ENCODE data around the gene PIEZO1.

PIEZO1 gene

DNA sequence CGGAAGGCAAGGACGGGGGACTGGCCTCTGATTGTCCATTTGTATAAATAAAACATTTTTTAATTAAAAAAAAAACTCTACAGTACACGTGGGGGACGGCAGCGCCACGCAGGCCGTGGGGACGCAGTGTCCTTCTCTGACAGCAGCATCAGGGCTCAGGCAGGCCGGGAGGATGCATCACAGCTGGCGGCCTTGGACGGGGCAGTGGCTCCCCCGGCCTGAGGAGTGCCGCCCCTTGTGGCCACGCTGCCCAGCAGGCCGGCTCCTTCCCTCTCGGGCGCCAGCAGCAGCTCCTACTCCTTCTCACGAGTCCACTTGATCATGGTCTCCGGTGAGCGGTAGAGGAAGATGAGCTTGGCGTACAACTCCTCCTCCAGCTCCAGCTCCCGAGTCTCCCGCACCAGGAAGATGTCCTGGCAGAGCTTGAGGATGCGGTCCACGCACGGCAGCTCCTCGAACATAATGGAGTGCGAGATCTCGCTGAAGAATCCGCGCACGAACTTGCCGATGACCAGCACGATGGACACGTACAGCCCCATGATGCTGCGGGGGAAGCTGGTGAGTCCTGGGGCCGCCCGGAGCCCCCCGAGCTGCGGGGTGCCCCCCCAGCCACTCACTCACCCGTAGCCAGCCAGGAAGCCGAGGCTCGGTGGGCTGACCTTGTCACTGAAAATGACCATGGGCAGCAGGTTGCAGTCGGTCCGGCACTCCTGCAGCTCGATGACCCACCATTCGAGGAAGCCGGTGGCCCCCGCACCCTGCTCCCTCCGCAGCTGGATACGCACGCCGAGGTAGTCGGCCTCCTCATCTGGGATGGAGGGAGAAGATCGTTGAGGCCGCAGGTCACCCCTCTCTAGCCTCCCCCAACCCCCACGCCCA, 69.5 kb downstream of the PIEZO1 start:
- peaks cover 9% of the 10 kb centered on the region for H3K4me1 ChIP-seq (ENCODE audit: control insufficient read depth, insufficient read depth, low read length)
- H3K9ac ChIP-seq (ENCODE audit: low read length) = no peak overlapping the region
- no peaks in the 10 kb centered on the region for H3K27me3 ChIP-seq (ENCODE audit: control insufficient read depth, insufficient read depth, low read length)
- H3K36me3 ChIP-seq (ENCODE audit: control insufficient read depth, insufficient read depth, low read length) = peaks cover 11% of the 10 kb centered on the region
- H3K4me3 ChIP-seq (ENCODE audit: low read length) = no peak overlapping the region
- H3K9me3 ChIP-seq (ENCODE audit: control insufficient read depth, low read length) = no peaks in the 10 kb centered on the region

DNA sequence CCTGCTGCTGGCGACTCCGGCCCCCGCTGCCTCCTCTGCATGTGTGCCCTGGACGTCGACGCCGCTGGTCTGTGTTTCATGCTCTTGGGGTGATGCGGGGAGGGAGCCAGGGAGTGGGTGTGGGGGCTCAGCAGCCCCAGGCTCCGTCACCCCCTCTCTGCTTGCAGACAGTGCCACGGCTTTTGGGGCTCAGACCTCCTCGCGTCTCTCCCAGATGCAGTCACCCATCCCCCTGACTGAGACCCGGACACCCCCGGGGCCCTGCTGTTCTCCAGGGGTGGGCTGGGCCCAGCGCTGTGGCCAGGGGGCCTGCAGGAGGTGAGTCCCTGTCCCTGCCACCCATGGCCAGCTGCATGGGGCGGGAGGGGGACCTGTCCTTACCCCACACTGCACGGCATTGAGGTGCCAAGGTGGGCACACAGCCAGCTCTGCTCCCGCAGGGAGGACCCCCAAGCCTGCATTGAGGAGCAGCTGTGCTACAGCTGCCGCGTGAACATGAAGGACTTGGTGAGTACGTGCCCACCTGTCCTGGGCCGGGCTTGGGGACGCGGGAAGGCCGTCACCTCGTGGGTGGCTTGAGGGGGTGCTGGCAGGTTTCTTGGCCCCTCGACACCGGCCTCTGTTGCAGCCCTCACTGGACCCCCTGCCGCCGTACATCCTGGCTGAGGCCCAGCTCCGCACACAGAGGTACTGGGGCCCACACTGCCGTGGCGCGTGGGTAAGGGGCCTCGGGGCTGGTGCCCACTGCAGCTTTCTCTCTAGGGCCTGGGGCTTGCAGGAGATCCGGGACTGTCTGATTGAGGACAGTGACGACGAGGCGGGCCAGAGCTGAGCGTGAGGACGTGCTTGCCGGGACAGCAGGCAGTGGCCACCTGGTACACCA, 70.4 kb downstream of the PIEZO1 start:
- Histone ChIP-seq H3K36me3 (ENCODE audit: control insufficient read depth, insufficient read depth, low read length) (peaks cover 11% of the 10 kb centered on the region), H3K4me1 (ENCODE audit: control insufficient read depth, insufficient read depth, low read length) (peaks cover 9% of the 10 kb centered on the region)

DNA sequence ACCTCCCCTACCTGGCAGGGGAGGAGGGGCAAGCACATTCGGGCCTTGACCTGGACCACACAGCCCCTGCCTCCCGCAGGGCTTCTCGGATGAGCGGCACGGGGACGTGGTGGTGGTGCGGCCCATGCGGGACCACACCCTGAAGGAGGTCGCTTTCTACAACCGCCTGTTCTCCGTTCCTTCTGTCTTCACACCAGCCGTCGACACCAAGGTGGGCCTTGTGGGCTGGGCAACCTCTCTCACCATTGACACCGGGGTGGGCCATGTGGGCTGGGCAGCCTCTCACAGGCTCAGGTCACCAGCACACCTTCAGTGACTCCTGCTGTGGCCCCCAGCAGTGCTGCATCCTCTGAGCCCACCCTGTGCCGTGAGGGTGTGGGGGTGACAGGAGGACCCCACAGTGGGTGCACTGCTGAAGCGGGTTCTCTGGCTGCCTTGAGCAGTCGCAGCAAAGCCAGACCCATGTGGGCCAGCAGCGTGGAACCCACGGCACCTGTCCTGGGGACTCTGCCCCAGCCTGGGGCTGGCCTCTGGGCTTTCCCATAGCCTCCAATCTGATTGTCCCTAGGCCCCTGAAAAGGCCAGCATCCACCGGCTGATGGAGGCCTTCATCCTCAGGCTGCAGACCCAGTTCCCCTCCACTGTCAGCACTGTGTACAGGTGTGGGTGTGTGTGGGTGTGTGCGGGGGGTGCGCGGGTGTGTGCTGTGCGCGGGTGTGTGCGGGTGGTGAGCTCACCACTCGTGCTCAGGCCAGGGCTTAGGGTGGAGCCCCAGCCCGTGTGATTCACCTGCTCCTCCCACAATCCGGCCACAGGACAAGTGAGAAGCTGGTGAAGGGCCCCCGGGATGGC, 71.2 kb downstream of the PIEZO1 start:
- Histone ChIP-seq H3K9ac (ENCODE audit: low read length) (no peak overlapping the region), H3K4me3 (ENCODE audit: low read length) (no peak overlapping the region), H3K9me3 (ENCODE audit: control insufficient read depth, low read length) (no peaks in the 10 kb centered on the region), H3K4me1 (ENCODE audit: control insufficient read depth, insufficient read depth, low read length) (peaks cover 9% of the 10 kb centered on the region), H3K27me3 (ENCODE audit: control insufficient read depth, insufficient read depth, low read length) (no peaks in the 10 kb centered on the region), H3K36me3 (ENCODE audit: control insufficient read depth, insufficient read depth, low read length) (peaks cover 11% of the 10 kb centered on the region)

More for the DNA sequence above, 70.4 kb downstream of the PIEZO1 start:
- H3K27me3 ChIP-seq (ENCODE audit: control insufficient read depth, insufficient read depth, low read length) = no peaks in the 10 kb centered on the region
- no peak overlapping the region for H3K4me3 ChIP-seq (ENCODE audit: low read length)
- no peaks in the 10 kb centered on the region for H3K9me3 ChIP-seq (ENCODE audit: control insufficient read depth, low read length)
- no peak overlapping the region for H3K9ac ChIP-seq (ENCODE audit: low read length)

DNA sequence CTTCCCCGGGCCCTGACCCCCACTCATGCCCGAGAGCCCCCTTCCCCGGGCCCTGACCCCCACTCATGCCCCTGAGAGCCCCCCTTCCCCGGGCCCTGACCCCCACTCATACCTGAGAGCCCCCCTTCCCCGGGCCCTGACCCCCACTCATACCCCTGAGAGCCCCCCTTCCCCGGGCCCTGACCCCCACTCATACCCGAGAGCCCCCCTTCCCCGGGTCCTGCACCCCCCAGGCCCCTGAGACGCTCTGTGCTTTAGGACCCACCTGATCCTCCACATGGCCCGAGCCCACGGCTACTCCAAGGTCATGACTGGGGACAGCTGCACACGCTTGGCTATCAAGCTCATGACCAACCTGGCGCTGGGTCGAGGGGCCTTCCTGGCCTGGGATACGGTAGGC, 72.0 kb downstream of the PIEZO1 start:
- H3K4me1 ChIP-seq (ENCODE audit: control insufficient read depth, insufficient read depth, low read length) = peaks cover 9% of the 10 kb centered on the region
- H3K27me3 ChIP-seq (ENCODE audit: control insufficient read depth, insufficient read depth, low read length) = no peaks in the 10 kb centered on the region
- H3K36me3 ChIP-seq (ENCODE audit: control insufficient read depth, insufficient read depth, low read length) = peaks cover 11% of the 10 kb centered on the region
- H3K4me3 ChIP-seq (ENCODE audit: low read length) = no peak overlapping the region
- H3K9ac ChIP-seq (ENCODE audit: low read length) = no peak overlapping the region
- no peaks in the 10 kb centered on the region for H3K9me3 ChIP-seq (ENCODE audit: control insufficient read depth, low read length)

DNA sequence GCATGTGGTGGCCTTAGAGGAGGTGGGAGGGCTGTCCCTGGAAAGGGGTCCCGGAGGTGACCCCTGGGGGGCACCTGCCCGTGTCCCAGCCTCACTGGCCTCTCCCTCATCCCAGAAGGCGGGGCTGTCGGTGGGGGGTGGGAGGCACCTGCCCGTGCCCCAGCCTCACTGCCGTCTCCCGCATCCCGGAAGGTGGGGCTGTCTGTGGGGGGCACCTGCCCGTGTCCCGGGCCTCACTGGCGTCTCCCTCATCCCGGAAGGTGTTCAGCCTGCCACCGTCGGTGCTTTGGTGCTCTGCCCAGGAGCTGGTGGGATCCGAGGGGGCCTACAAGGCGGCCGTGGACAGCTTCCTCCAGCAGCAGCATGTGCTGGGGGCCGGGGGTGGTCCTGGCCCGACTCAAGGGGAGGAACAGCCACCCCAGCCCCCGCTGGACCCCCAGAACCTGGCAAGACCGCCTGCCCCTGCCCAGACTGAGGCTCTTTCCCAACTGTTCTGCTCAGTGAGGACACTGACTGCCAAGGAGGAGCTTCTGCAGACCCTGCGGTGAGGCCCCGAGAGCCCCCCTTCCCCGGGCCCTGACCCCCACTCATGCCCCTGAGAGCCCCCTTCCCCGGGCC, 72.5 kb downstream of the PIEZO1 start:
- H3K4me3 ChIP-seq (ENCODE audit: low read length) = no peak overlapping the region
- no peaks in the 10 kb centered on the region for H3K27me3 ChIP-seq (ENCODE audit: control insufficient read depth, insufficient read depth, low read length)
- H3K36me3 ChIP-seq (ENCODE audit: control insufficient read depth, insufficient read depth, low read length) = peaks cover 11% of the 10 kb centered on the region
- peaks cover 12% of the 10 kb centered on the region for H3K4me1 ChIP-seq (ENCODE audit: control insufficient read depth, insufficient read depth, low read length)
- no peak overlapping the region for H3K9ac ChIP-seq (ENCODE audit: low read length)
- H3K9me3 ChIP-seq (ENCODE audit: control insufficient read depth, low read length) = no peaks in the 10 kb centered on the region

DNA sequence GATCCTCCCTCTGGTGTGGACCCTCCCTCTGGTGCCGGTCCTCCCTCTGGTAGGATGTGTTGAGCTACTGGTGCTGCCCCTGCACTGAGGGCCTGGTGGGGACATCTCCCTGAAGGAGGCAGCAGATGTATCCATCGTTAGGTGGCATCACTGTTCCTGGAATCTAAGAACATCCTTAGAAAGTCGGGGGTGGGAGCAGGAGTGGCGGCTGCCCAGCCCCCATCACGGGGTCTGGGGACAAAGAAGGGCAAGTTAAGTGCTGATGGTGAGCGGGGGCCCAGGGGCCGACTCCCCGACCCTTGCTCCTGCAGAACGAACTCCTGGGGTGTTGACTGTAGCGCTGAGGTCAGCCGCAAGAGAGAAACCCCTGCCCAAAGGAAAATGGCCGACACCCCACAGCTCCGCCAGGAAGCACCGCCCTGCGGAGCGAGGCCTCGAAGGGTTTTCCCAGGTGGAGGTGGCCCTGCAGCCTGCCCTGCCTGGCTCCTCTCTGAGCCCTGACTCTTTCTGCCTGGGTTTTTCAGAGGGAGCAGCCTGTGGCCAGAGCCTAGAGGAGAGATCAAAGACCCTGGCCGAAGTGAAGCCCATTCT, 73.2 kb downstream of the PIEZO1 start:
- Histone ChIP-seq H3K4me3 (ENCODE audit: low read length) (no peak overlapping the region), H3K9me3 (ENCODE audit: control insufficient read depth, low read length) (no peaks in the 10 kb centered on the region), H3K36me3 (ENCODE audit: control insufficient read depth, insufficient read depth, low read length) (peaks cover 8% of the 10 kb centered on the region), H3K9ac (ENCODE audit: low read length) (no peak overlapping the region), H3K4me1 (ENCODE audit: control insufficient read depth, insufficient read depth, low read length) (peaks cover 18% of the 10 kb centered on the region), H3K27me3 (ENCODE audit: control insufficient read depth, insufficient read depth, low read length) (no peaks in the 10 kb centered on the region)

DNA sequence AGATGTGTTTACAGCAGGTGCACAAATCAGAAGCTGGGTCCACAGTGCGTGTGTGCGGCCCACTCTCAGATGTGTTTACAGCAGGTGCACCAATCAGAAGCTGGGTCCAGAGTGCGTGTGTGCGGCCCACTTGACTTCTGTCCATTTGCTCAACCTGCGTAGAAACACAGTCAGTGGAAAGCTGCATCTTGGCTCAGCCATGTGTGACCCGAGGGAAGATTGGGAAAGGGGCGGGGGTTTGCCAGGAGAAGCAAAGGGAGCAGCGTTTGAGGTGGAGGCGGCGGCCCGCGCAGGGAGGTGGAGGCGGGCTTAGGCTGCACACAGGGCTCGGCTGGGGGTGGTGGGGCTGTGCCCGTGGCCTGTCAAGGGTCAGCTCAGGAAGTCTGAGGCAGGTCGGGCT, 74.5 kb downstream of the PIEZO1 start:
- Histone ChIP-seq H3K4me3 (ENCODE audit: low read length) (no peak overlapping the region), H3K27me3 (ENCODE audit: control insufficient read depth, insufficient read depth, low read length) (no peaks in the 10 kb centered on the region), H3K4me1 (ENCODE audit: control insufficient read depth, insufficient read depth, low read length) (peaks cover 21% of the 10 kb centered on the region), H3K36me3 (ENCODE audit: control insufficient read depth, insufficient read depth, low read length) (no peaks in the 10 kb centered on the region), H3K9ac (ENCODE audit: low read length) (no peak overlapping the region), H3K9me3 (ENCODE audit: control insufficient read depth, low read length) (no peaks in the 10 kb centered on the region)

DNA sequence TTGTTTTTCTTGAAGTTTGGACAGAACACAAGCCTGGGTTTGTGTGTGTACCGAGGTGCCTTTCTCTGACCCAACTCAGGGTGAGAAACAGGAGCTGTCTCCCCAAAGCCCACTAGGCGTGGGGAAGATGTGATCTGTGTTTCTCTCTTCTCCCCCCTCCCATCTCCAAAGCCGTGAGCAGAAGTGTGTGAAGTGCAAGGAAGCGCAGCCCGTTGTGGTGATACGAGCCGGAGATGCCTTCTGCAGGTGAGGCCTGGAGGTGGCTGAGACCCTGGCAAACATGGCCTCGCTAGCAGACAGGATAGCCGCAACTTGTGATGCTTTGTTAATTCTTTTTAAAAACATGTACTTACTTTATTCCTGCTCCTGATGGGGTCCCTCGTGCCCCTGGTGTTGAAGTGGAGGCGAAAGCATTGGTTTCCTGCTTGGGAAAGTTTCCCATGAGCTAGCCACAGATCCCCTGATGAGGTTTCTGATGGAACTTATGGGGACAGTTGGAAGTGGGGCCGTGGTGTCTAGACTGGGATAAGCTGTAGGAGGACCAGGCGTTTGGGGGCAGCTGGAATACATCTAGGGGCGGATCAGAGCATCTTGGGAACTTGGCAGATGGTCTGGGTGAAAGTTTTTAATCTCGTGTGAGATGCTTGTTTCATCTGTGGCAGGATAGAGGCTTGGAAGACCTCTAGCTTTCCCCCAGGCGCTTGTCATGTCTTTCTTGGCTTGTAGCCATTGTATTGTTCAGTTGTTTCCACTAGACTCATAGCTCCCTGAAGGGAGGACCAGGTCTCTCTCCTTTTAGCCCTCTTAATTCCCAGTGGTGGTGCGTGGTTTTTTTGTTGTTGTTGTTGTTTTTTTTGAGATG, 77.8 kb downstream of the PIEZO1 start:
- Histone ChIP-seq H3K9ac (ENCODE audit: low read length) (peak overlapping the region; percentile 79), H3K27me3 (ENCODE audit: control insufficient read depth, insufficient read depth, low read length) (no peaks in the 10 kb centered on the region), H3K9me3 (ENCODE audit: control insufficient read depth, low read length) (no peaks in the 10 kb centered on the region), H3K36me3 (ENCODE audit: control insufficient read depth, insufficient read depth, low read length) (no peaks in the 10 kb centered on the region), H3K4me1 (ENCODE audit: control insufficient read depth, insufficient read depth, low read length) (peaks cover 20% of the 10 kb centered on the region), H3K4me3 (ENCODE audit: low read length) (peak overlapping the region; percentile 88)

DNA sequence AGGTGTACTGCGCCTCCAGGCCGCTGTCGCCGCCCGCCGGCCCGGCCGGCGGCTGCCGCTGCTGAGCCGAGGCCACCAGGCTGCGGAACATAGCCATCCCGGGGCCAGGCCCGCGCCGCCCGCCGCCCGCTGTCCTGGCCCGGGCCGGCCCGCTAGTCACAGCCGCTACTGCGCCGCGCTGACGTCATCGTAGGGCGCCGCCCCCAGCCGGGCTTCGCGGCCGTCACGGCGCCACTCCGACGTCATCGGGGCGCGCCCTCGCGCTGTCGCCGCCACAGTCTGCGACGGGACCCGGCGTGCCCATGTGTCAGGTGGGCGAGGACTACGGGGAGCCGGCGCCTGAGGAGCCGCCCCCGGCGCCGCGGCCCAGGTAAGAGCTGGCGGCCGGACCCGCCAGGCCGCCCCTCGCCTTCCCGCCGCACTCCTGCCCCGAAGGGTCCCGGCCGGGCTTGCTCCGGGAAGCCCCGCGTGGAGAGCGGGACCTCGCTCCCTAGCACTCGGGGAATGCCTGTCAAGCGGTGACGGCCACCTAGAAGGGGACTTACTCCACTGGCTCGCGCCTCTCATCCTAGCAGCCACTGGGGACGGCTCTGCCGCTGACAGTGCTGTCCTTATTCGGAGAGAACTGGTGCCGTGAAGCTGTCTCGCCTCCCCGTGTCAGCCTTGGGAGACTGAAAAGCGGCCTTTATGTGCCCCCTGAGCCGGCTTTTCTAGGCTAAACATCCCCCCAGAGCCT, 78.6 kb downstream of the PIEZO1 start, which contains the start of the genes CTU2 and RNF166:
Gene CTU2 (plus strand): TSS at position 275 of the 736 bp plus-strand sequence. CDS start 28 bp downstream, at position 303.
Gene RNF166 (minus strand): TSS at position 180 of the 736 bp plus-strand sequence. CDS start 83 bp downstream, at position 97.
- peak within 1 kb of the TSS; percentile 79 for H3K9ac ChIP-seq (ENCODE audit: low read length)
- no peaks in the 10 kb centered on the region for H3K36me3 ChIP-seq (ENCODE audit: control insufficient read depth, insufficient read depth, low read length)
- H3K9me3 ChIP-seq (ENCODE audit: control insufficient read depth, low read length) = no peaks in the 10 kb centered on the region
- H3K4me1 ChIP-seq (ENCODE audit: control insufficient read depth, insufficient read depth, low read length) = peaks cover 20% of the 10 kb centered on the region
- H3K27me3 ChIP-seq (ENCODE audit: control insufficient read depth, insufficient read depth, low read length) = no peaks in the 10 kb centered on the region
- H3K4me3 ChIP-seq (ENCODE audit: low read length) = peak within 1 kb of the TSS; percentile 88

DNA sequence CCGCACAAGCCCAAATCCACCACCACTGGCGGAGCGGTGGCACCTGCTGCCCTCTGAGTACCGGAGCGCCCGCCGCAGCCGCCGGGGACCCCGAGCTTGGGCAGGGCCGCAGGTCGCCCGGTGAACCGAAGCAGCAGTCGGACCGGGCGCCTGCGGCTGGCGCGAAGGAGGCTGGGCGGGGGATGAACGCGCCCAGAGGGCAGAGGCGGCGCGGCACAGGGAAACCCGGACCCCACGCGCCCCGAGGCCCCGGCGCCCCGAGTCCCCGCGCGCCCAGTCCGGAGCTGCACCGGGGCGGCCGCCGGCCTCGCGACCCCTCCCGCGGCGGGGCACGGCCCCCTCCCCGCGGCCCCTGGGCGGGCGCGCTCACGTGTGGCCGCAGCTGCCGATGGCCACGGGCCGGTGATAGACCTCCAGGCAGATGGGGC, 79.2 kb downstream of the PIEZO1 start:
- H3K4me1 ChIP-seq (ENCODE audit: control insufficient read depth, insufficient read depth, low read length) = peaks cover 20% of the 10 kb centered on the region
- peak overlapping the region; percentile 88 for H3K4me3 ChIP-seq (ENCODE audit: low read length)
- H3K27me3 ChIP-seq (ENCODE audit: control insufficient read depth, insufficient read depth, low read length) = no peaks in the 10 kb centered on the region
- H3K9me3 ChIP-seq (ENCODE audit: control insufficient read depth, low read length) = no peaks in the 10 kb centered on the region
- peak overlapping the region; percentile 79 for H3K9ac ChIP-seq (ENCODE audit: low read length)
- H3K36me3 ChIP-seq (ENCODE audit: control insufficient read depth, insufficient read depth, low read length) = no peaks in the 10 kb centered on the region

Measured in mucosa of stomach (tissue), 1 donor.